Renal cortex interstitium (tissue), 15 donors: ENCODE measurements around the gene SMPD2. TPM values are rescaled to one million over a fixed set of nuclear protein-coding genes. Genes with fewer than 3 reads are reported as not detected.
A peak's percentile ranks its signal among the peaks of the same experiment; 100 is the strongest.

ENCODE experiments used
- DNase-seq, 11 donors: peaks; one replicate each; pipeline ENCODE4 v3.0.0-alpha.2; 2013; ENCODE audit warnings: low read depth in 9 of 11, low spot score in 4 of 11; ENCODE audit errors: extremely low read depth in 1 of 11
- long read RNA-seq, 16 experiments: transcript quantifications; one replicate each; lab custom pipeline, GENCODE V29; 2026
- polyA plus RNA-seq, 3 donors: library from polyadenylated mRNA; unstranded; fragments of 120-200 nt; gene quantifications; one replicate each; pipeline ENCODE4 v1.2.1, GENCODE V29; 2013; ENCODE audit not compliant: insufficient read length in 3 of 3

The SMPD2 gene
- polyA plus RNA-seq, result 10 to 100 TPM; 11.7 to 14.8 (median 14.4) TPM
- long read RNA-seq, donor 1, partial matches to known transcripts, result 0 of 2 reads
- long read RNA-seq, donor 1, other reads (novel, unspliced or antisense), result 0 of 2 reads
- long read RNA-seq, donor 2, result 0 reads
- long read RNA-seq, donor 3, partial matches to known transcripts, result 0 of 2 reads
- long read RNA-seq, donor 3, other reads (novel, unspliced or antisense), result 0 of 2 reads
- long read RNA-seq, donor 4, partial matches to known transcripts, result 0 of 2 reads
- long read RNA-seq, donor 4, other reads (novel, unspliced or antisense), result 0 of 2 reads
- long read RNA-seq, donor 5, result 0 reads
- long read RNA-seq, donor 6, result 0 reads
- long read RNA-seq, donor 7, partial matches to known transcripts, result 0 of 2 reads
- long read RNA-seq, donor 7, other reads (novel, unspliced or antisense), result 0 of 2 reads
- long read RNA-seq, donor 8, result 0 reads
- long read RNA-seq, donor 9, partial matches to known transcripts, result 0 of 3 reads
- long read RNA-seq, donor 9, other reads (novel, unspliced or antisense), result 0 of 3 reads
- long read RNA-seq, donor 10, partial matches to known transcripts, result 8 of 10 reads
- long read RNA-seq, donor 10, other reads (novel, unspliced or antisense), result 0 of 10 reads
- long read RNA-seq, donor 11, partial matches to known transcripts, result 0 of 2 reads
- long read RNA-seq, donor 11, other reads (novel, unspliced or antisense), result 0 of 2 reads
- long read RNA-seq, donor 12, partial matches to known transcripts, result 0 of 1 reads
- long read RNA-seq, donor 12, other reads (novel, unspliced or antisense), result 0 of 1 reads
- long read RNA-seq, donor 13, result 0 reads
- long read RNA-seq, donor 14, partial matches to known transcripts, result 0 of 2 reads
- long read RNA-seq, donor 14, other reads (novel, unspliced or antisense), result 0 of 2 reads
- long read RNA-seq, donor 15, partial matches to known transcripts, result 0 of 1 reads
- long read RNA-seq, donor 15, other reads (novel, unspliced or antisense), result 0 of 1 reads
- long read RNA-seq, donor 16, transcript SMPD2-201 (10 exons, 1,645 nt), result major isoform, 7 of 8 reads
- long read RNA-seq, donor 16, partial matches to known transcripts, result 0 of 8 reads
- long read RNA-seq, donor 16, other reads (novel, unspliced or antisense), result 0 of 8 reads

- peak; percentile 74 to 94 (median 90) for DNase-seq
Measured at GRCh38 chr6:109440331-109441068, at the start of gene SMPD2, which contains the start of gene PPIL6. Gene SMPD2, plus strand, starts transcription at chr6:109440724. Its CDS starts 398 bp downstream, at chr6:109441122. Gene PPIL6, minus strand, starts transcription at chr6:109440628. Its CDS starts 38 bp downstream, at chr6:109440590.

GRCh38 chr6:109393157-109393885 lies 47.2 kb upstream of the SMPD2 start:
- DNase-seq, result no peak

DNA sequence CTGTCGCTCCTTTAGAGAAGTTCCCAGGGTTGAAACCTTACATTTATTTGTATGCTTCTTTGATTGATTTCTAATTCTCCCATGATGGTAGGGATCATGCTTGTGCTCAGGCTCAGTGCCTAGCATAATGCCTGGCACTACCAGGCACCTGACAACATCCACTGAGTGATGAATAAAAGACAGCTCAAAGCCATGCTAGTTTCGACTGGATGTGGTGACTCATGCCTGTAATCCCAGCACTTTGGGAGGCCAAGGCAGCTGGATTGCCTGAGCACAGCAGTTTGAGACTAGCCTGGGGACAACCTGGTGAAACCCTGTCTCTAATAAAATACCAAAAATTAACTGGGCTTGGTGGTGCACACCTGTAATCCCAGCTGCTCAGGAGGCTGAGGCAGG lies 46.6 kb upstream of the SMPD2 start:
- DNase-seq, result no peak

DNA sequence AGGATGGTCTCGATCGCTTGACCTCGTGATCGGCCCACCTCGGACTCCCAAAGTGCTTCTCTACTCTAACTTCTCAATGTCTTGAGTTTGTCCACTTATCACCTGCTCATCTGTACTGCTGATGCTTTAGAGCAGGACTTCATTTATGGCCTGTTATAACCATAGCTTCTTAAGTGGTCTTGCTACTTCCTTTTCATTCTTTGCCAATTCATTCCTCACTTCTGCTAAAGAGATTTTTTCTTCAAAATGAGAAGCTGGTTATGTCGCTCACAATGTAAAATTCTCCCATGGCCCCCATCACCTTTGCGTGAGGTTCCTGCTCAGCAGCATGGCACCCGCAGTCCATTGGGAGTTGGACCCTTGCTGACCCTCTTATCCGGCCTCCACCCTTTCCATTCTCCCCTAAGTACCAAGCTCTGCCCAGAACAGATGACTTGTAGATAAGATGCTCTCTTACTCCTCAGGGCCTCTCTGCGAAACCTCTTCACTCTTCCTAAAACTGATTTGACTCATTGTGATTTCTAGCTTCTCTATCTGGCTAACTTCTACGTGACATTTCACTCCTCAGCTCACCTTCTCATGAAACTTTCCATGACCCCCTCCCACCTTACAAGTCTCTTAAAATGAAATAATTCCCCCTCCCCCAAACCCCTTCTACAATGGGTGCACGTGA lies 44.3 kb upstream of the SMPD2 start:
- DNase-seq, result no peak

DNA sequence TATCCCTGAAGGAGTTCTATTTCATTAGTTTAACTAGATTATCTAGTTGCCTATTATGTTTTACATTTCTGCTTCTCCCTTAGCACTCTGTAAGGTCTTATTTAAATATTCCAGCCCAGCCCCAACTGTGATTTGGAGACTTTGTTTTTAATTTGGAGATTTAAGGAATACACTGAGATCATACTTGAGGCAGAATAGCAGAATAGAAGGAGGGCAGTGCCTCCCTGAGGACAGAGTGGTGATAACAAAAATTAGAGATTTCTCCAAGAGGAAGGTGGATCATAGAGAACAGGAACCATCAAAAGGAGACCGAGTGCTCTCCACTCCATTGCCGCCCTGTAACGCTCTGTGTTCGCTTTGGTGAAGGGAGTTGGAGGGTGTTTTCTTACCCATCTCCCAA lies 43.5 kb upstream of the SMPD2 start:
- no peak for DNase-seq

GRCh38 chr6:109406196-109406595 lies 34.3 kb upstream of the SMPD2 start:
- no peak for DNase-seq

GRCh38 chr6:109411034-109411433 lies 29.5 kb upstream of the SMPD2 start:
- DNase-seq, result no peak

- no peak for DNase-seq
Measured at GRCh38 chr6:109417646-109418045, 22.9 kb upstream of the SMPD2 start.

DNA sequence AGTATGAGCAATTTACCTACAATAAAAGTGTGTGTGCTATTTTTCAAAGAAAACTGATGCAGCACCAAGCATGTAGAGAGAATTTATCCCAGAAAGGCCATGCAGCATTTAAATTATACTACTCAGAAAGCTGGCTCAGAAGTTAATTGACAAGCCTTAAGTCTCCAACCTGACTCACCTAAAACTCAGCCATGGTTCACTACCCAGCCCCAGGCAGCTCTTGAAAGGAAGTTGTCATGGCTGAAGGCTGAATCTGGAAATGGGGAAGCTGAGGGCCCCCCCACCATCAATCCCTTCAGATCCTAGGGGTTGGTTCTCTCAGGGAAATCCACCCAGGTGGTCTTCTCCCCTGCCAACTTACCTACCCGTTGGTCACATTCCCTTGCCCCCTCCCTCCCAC lies 19.8 kb upstream of the SMPD2 start:
- DNase-seq, result peak in 2 of 11 donors; percentile 23 to 39

DNA sequence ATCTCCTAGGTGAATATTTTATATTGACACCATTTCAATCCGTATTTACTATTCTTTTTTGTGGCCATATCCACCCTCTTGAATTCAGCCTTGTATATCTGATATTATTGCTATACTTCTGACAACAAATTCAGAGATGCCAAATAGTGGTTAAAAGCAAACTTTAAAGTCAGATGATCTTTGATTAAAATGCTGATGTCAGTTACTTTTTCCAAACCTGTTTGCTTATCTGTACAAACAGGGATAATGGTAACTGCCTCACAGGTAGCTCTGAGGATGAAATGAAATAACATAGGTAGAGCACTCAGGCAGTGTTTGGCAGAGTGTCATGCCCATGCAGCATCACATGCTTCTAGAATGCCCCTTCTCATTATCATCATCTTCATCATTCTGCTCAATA lies 19.3 kb upstream of the SMPD2 start:
- no peak for DNase-seq

GRCh38 chr6:109424946-109425345 lies 15.6 kb upstream of the SMPD2 start:
- no peak for DNase-seq

- DNase-seq, result peak in 4 of 11 donors; percentile 19 to 46 (median 30)
Measured at GRCh38 chr6:109428889-109429477, 11.5 kb upstream of the SMPD2 start.

DNA sequence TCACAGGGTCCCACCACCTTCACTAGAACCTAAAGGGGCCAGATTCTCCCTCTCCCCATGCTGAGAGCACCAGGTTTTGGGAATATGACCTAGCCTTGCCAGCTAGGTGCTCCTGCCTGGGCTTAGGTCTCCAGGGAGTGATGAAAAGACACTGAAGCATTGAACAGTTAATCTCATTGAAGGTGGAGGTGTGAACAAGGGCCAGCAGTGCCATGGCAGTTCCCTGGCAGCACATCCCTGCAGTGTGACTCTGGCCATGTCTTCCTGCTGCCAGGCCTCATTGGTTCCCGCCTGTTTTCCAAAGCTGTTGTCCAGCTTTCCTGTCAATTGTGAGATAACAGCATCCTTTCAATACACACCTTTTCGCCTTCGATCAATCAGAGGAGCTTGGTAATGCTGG lies 11.0 kb upstream of the SMPD2 start:
- no peak for DNase-seq

DNA sequence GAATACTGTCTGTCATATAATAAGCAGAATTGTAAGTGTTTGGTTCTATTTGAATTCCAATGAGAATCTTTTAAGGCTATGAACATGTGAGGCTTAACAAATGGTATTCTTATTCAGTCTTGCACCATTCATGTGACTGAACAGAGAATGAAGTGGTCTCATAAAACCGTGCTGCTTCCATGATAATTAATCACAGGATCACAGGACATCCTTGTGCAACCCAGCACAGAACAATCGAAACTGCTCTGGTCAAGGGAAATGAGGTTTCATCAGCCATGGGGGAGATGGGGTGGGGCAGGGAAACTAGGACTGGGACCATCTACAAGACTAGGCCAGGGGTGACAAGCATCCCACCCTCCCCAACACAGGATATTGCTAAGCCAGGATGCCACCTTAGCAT lies 6.1 kb upstream of the SMPD2 start:
- DNase-seq, result no peak

DNA sequence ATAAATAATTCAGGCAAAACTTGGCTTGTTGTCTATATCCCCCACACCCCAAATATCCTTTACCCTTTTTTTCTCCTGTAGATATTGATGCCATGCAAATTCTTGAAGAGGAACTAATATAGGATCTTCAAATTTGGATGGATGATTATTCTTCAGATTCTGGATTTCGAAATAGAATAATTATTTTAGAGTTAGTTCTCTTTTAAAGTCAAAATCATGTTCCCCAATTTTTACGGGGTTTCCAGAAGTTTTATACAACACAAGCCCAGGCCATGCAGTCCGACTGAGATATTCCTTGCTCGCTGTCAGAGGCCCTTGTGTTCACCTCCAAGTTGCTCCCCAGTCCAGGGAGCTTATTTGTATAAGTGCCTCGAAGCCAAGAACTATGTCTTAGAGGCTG lies 4.5 kb upstream of the SMPD2 start:
- no peak for DNase-seq

DNA sequence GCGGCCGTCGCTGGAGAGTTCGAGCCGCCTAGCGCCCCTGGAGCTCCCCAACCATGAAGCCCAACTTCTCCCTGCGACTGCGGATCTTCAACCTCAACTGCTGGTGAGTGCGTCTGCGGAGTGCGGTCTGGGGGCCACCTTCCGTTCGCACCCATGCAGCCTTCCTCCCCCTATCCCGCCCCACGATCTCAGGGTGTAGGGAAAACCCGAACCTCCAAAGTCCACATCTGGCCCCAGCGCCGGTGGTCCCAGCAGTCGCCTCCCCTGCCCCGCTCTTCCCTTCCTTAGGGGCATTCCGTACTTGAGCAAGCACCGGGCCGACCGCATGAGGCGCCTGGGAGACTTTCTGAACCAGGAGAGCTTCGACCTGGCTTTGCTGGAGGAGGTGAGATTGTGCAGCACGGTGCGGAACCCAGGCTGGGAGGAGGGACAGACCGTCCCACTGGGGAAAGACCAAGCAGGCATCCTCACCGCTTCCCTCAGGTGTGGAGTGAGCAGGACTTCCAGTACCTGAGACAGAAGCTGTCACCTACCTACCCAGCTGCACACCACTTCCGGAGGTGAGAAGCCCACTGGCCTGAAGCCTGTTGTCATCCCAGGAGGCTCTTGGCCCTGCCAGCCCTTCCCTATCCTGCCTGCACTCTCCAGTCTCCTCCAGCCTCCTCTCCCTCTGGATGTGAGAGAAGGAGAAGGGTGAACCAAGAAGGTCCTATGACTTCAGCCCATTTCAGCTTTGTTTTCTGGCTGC lies 719 bp downstream of the SMPD2 start:
- DNase-seq, result peak in 3 of 11 donors; percentile 43 to 52 (median 43)
